Panc1 (cell line): ENCODE results near the gene GPR34. TPM values are rescaled to one million over a fixed set of nuclear protein-coding genes. Genes with fewer than 3 reads are reported as not detected.

Experiments
- ATAC-seq: fragments of 200-7000 bp; cut with Tn5 transposase; 2 replicates; pipeline ENCODE4 v1.9.1; 2020; ENCODE audit warnings: mild to moderate bottlenecking, moderate library complexity
- BruUV-seq: library from RNA; stranded (reverse); fragments of 400-500 nt; replicated peaks from 2 replicates; lab custom pipeline; 2021; lab: Mats Ljungman, UMichigan
- CTCF ChIA-PET: fragments of 300-600 bp; sonication (Branson Sonifier 250); formaldehyde crosslinking; loops from one replicate; lab custom pipeline; 2022; ENCODE audit warnings: antibody characterized with exemption; lab: Charles Lee
- POLR2A ChIA-PET: fragments of 300-600 bp; sonication (Branson Sonifier 250); formaldehyde crosslinking; loops from one replicate; lab custom pipeline; 2022; ENCODE audit warnings: antibody characterized with exemption; lab: Charles Lee
- DNase-seq: peaks from one replicate; pipeline ENCODE4 v3.0.0-alpha.2; 2010; ENCODE audit warnings: low read depth, low spot score
- H3K27ac ChIP-seq: 2 replicates; pipeline ENCODE4 v1.5.1; 2011; ENCODE audit warnings: mild to moderate bottlenecking, low read length, inconsistent platforms
- H3K27me3 ChIP-seq: fragments of 200-500 bp; sonication (Bioruptor generic); 2 replicates; pipeline ENCODE4 v1.6.0; 2014; ENCODE audit warnings: low read length, inconsistent platforms; ENCODE audit not compliant: control insufficient read depth, insufficient read depth
- H3K36me3 ChIP-seq: fragments of 200-500 bp; sonication (Bioruptor generic); 2 replicates; pipeline ENCODE4 v1.5.1; 2014; ENCODE audit warnings: inconsistent platforms, mild to moderate bottlenecking, low read length, moderate library complexity; ENCODE audit not compliant: control insufficient read depth, insufficient read depth
- H3K4me1 ChIP-seq: 2 replicates; pipeline ENCODE4 v1.5.1; 2011; ENCODE audit warnings: inconsistent platforms, mild to moderate bottlenecking, low read length, moderate library complexity; ENCODE audit not compliant: control insufficient read depth, insufficient read depth
- H3K4me3 ChIP-seq, 2 experiments: 2 replicates each; pipeline ENCODE4 v1.5.1; 2011 to 2012; ENCODE audit warnings: low read depth in 2 of 2, low read length in 2 of 2, mild to moderate bottlenecking in 2 of 2, inconsistent platforms in 1 of 2, moderate library complexity in 1 of 2
- H3K9me3 ChIP-seq: fragments of 200-500 bp; sonication (Bioruptor generic); 2 replicates; pipeline ENCODE4 v1.5.1; 2014; ENCODE audit warnings: low read depth, mild to moderate bottlenecking, inconsistent platforms, low read length, moderate library complexity; ENCODE audit not compliant: control insufficient read depth, insufficient read depth
- POLR2AphosphoS5 ChIP-seq: IDR thresholded peaks from 2 replicates; pipeline ENCODE4 v1.6.1; 2012; ENCODE audit warnings: mild to moderate bottlenecking, low read depth, low read length, moderate library complexity
- SIN3A ChIP-seq: IDR thresholded peaks from 2 replicates; pipeline ENCODE4 v1.6.1; 2012; ENCODE audit warnings: low read depth, mild to moderate bottlenecking, low read length, moderate library complexity, borderline replicate concordance; ENCODE audit not compliant: insufficient read depth
- TCF7L2 ChIP-seq: IDR thresholded peaks from 2 replicates; pipeline ENCODE4 v1.6.1; 2011; ENCODE audit warnings: mild to moderate bottlenecking, low read depth, low read length, inconsistent platforms
- in situ Hi-C: cut with HindIII; loops from 2 replicates; pipeline ENCODE4 v1.10.0; 2016; ENCODE audit warnings: low sequenced_read_pairs, low pct_unique_long_range_greater_than_20kb
- intact Hi-C: fragments of 100-400 bp; cut with micrococcal nuclease; formaldehyde crosslinking; loops from one replicate; pipeline ENCODE4 v1.10.0; 2022; ENCODE audit not compliant: unreplicated experiment
- total RNA-seq: library from RNA; stranded (reverse); gene quantifications from one replicate; pipeline ENCODE4 v1.2.1, GENCODE V29; 2021; ENCODE audit not compliant: unreplicated experiment
- TF ChIP-seq, protein P1 (sequence below): fragments of 450-650 bp; IDR thresholded peaks from 2 replicates; pipeline ENCODE4 v1.5.1; 2017; ENCODE audit warnings: mild to moderate bottlenecking
- TF ChIP-seq, protein P2 (sequence below), 2 experiments: IDR thresholded peaks; 2 replicates each; pipeline ENCODE4 v1.6.1; 2011 to 2012; ENCODE audit warnings: low read depth in 2 of 2, control low read depth in 1 of 2, low read length in 1 of 2, mild to moderate bottlenecking in 1 of 2, moderate library complexity in 1 of 2; ENCODE audit not compliant: insufficient read depth in 1 of 2

GPR34 gene
- total RNA-seq, 1 experiment from 2014 or later: not detected

DNA sequence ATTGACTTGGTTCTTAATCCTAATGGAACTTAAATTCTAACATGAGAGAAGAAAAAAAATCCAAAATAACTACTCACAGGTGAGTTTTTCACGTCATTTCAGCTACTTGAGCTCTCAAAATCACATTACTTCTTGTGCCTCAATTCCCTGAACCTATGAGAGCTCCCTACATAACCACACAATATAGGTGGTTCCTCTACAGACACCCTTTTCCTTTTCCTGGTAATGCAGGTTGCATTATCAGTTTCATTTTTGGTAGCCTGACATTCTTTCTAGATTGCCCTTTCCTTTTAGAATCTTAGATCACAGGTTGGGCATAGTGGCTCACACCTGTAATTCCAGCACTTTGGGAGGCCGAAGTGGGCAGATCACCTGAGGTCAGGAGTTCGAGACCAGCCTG lies 4.3 kb downstream of the GPR34 start:
- no peaks in the 10 kb centered on the region for H3K27me3 ChIP-seq
- no peaks in the 10 kb centered on the region for H3K36me3 ChIP-seq
- H3K4me1 ChIP-seq: no peaks in the 10 kb centered on the region
- ChIA-PET CTCF (no interaction called here), POLR2A (no interaction called here)
- H3K27ac ChIP-seq: no peak overlapping the region
- in situ Hi-C loops (no loop called here), intact Hi-C loops (no loop called here)
- ATAC-seq (no peak), DNase-seq (no peak)
- H3K9me3 ChIP-seq: no peaks in the 10 kb centered on the region
- no peak overlapping the region for H3K4me3 ChIP-seq
- TF ChIP-seq SIN3A (no peak), POLR2AphosphoS5 (no peak), TCF7L2 (no peak)
- TF ChIP-seq, protein P1, sequence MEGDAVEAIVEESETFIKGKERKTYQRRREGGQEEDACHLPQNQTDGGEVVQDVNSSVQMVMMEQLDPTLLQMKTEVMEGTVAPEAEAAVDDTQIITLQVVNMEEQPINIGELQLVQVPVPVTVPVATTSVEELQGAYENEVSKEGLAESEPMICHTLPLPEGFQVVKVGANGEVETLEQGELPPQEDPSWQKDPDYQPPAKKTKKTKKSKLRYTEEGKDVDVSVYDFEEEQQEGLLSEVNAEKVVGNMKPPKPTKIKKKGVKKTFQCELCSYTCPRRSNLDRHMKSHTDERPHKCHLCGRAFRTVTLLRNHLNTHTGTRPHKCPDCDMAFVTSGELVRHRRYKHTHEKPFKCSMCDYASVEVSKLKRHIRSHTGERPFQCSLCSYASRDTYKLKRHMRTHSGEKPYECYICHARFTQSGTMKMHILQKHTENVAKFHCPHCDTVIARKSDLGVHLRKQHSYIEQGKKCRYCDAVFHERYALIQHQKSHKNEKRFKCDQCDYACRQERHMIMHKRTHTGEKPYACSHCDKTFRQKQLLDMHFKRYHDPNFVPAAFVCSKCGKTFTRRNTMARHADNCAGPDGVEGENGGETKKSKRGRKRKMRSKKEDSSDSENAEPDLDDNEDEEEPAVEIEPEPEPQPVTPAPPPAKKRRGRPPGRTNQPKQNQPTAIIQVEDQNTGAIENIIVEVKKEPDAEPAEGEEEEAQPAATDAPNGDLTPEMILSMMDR: no peak
- TF ChIP-seq, protein P2, sequence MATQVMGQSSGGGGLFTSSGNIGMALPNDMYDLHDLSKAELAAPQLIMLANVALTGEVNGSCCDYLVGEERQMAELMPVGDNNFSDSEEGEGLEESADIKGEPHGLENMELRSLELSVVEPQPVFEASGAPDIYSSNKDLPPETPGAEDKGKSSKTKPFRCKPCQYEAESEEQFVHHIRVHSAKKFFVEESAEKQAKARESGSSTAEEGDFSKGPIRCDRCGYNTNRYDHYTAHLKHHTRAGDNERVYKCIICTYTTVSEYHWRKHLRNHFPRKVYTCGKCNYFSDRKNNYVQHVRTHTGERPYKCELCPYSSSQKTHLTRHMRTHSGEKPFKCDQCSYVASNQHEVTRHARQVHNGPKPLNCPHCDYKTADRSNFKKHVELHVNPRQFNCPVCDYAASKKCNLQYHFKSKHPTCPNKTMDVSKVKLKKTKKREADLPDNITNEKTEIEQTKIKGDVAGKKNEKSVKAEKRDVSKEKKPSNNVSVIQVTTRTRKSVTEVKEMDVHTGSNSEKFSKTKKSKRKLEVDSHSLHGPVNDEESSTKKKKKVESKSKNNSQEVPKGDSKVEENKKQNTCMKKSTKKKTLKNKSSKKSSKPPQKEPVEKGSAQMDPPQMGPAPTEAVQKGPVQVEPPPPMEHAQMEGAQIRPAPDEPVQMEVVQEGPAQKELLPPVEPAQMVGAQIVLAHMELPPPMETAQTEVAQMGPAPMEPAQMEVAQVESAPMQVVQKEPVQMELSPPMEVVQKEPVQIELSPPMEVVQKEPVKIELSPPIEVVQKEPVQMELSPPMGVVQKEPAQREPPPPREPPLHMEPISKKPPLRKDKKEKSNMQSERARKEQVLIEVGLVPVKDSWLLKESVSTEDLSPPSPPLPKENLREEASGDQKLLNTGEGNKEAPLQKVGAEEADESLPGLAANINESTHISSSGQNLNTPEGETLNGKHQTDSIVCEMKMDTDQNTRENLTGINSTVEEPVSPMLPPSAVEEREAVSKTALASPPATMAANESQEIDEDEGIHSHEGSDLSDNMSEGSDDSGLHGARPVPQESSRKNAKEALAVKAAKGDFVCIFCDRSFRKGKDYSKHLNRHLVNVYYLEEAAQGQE (IDR thresholded peaks at IDR 0.05; ENCODE audit: insufficient read depth in 1 of 2, low read depth in 2 of 2, low read length in 1 of 2): no peak
- BruUV-seq: no TSS peak

DNA sequence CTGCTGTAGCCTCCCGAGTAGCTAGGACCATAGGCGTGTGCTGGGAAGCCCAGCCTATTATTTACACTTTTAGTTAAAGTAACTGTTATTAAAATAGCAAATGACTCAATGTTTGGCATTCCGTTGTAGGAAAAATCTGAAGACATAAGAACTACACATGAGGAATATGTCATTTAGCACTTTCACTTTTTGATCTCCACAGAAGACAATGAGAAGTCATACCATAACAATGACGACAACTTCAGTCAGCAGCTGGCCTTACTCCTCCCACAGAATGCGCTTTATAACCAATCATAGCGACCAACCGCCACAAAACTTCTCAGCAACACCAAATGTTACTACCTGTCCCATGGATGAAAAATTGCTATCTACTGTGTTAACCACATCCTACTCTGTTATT lies 6.7 kb downstream of the GPR34 start:
- POLR2A ChIA-PET: no interaction called here
- intact Hi-C loops (no loop called here), in situ Hi-C loops (no loop called here)
- no peak overlapping the region for H3K4me3 ChIP-seq
- H3K36me3 ChIP-seq: no peaks in the 10 kb centered on the region
- TF ChIP-seq, protein P2 (IDR thresholded peaks at IDR 0.05; ENCODE audit: insufficient read depth in 1 of 2, low read depth in 2 of 2, low read length in 1 of 2): no peak
- TF ChIP-seq SIN3A: no peak
- TF ChIP-seq, protein P1: no peak
- TF ChIP-seq POLR2AphosphoS5: no peak
- no peak for TF ChIP-seq TCF7L2
- no peak for ATAC-seq
- CTCF ChIA-PET: no interaction called here
- no peaks in the 10 kb centered on the region for H3K9me3 ChIP-seq
- no peaks in the 10 kb centered on the region for H3K4me1 ChIP-seq
- no peak for DNase-seq
- H3K27ac ChIP-seq: no peak overlapping the region
- no TSS peak for BruUV-seq
- H3K27me3 ChIP-seq: no peaks in the 10 kb centered on the region
